SK-N-SH (cell line): Measurements from ENCODE around the gene SLC6A3. TPM values are rescaled to one million over a fixed set of nuclear protein-coding genes. Genes with fewer than 3 reads are reported as not detected.

ENCODE experiments used
- CTCF ChIA-PET: fragments of 300-600, 350-600 bp; formaldehyde crosslinking; extraction: SDS; loops from one replicate; lab custom pipeline; 2021; lab: Yijun Ruan, JAX
- POLR2A ChIA-PET: fragments of 350-600 bp; sonication (Branson Sonifier 250); formaldehyde crosslinking; extraction: SDS; loops from one replicate; lab custom pipeline; 2020; ENCODE audit warnings: antibody characterized with exemption, inconsistent platforms; lab: Yijun Ruan, JAX
- DNase-seq: peaks from one replicate; pipeline ENCODE4 v3.0.0; 2012
- H2AFZ ChIP-seq: fragments of 200-600 bp; sonication (generic); 2 replicates; pipeline ENCODE4 v1.8.1; 2016; ENCODE audit warnings: antibody characterized with exemption, mild to moderate bottlenecking, low read depth
- H3F3A ChIP-seq: fragments of 200-600 bp; sonication (generic); replicated peaks from 2 replicates; pipeline ENCODE3; 2016; ENCODE audit warnings: antibody characterized with exemption, mild to moderate bottlenecking; ENCODE audit not compliant: insufficient read depth
- H3K27ac ChIP-seq, 2 experiments: fragments of 200-500 bp in 1 of 2; fragments of 200-600 bp in 1 of 2; sonication (Bioruptor generic) in 1 of 2; sonication (generic), shearing (Covaris generic) in 1 of 2; 2 replicates each; pipeline versions ENCODE4 v1.5.1 to v1.6.1; 2014 to 2016; ENCODE audit warnings: low read depth in 2 of 2, inconsistent platforms in 1 of 2, low read length in 1 of 2, mild to moderate bottlenecking in 1 of 2, mixed read lengths in 1 of 2
- H3K27me3 ChIP-seq: fragments of 200-600 bp; sonication (generic), shearing (Covaris generic); 2 replicates; pipeline ENCODE4 v1.6.1; 2016; ENCODE audit warnings: mixed run types; ENCODE audit not compliant: insufficient read depth
- H3K36me3 ChIP-seq, 2 experiments: fragments of 200-500 bp in 1 of 2; fragments of 200-600 bp in 1 of 2; sonication (Bioruptor generic) in 1 of 2; sonication (generic) in 1 of 2; replicated peaks in 1 of 2; 2 replicates each; pipeline versions ENCODE3 to v1.5.1; 2014 to 2016; ENCODE audit warnings: low read length in 1 of 2, mild to moderate bottlenecking in 1 of 2; ENCODE audit not compliant: insufficient read depth in 2 of 2, control insufficient read depth in 1 of 2
- H3K4me1 ChIP-seq, 2 experiments: fragments of 200-500 bp in 1 of 2; fragments of 200-600 bp in 1 of 2; sonication (Bioruptor generic) in 1 of 2; sonication (generic), shearing (Covaris generic) in 1 of 2; 2 replicates each; pipeline versions ENCODE4 v1.5.1 to v1.6.1; 2014 to 2016; ENCODE audit warnings: low read depth in 1 of 2, low read length in 1 of 2, mixed run types in 1 of 2; ENCODE audit not compliant: insufficient read depth in 2 of 2, control insufficient read depth in 1 of 2
- H3K4me2 ChIP-seq: fragments of 200-600 bp; sonication (generic), shearing (Covaris generic); 2 replicates; pipeline ENCODE4 v1.6.1; 2017; ENCODE audit warnings: mixed run types
- H3K4me3 ChIP-seq, 2 experiments: fragments of 200-500 bp in 1 of 2; fragments of 200-600 bp in 1 of 2; sonication (Bioruptor generic) in 1 of 2; sonication (generic), shearing (Covaris generic) in 1 of 2; 2 replicates each; pipeline versions ENCODE4 v1.5.1 to v1.8.1; 2014 to 2016; ENCODE audit warnings: low read depth in 2 of 2, inconsistent platforms in 1 of 2, low read length in 1 of 2, mild to moderate bottlenecking in 1 of 2, mixed read lengths in 1 of 2, moderate library complexity in 1 of 2
- H3K79me2 ChIP-seq: fragments of 200-600 bp; sonication (generic); 2 replicates; pipeline ENCODE4 v1.8.1; 2017; ENCODE audit warnings: mild to moderate bottlenecking; ENCODE audit not compliant: insufficient read depth
- H3K9ac ChIP-seq: fragments of 200-600 bp; sonication (generic); 2 replicates; pipeline ENCODE4 v1.6.1; 2017; ENCODE audit warnings: mixed run types
- H3K9me2 ChIP-seq: fragments of 200-600 bp; sonication (generic); 2 replicates; pipeline ENCODE4 v1.6.1; 2017; ENCODE audit warnings: mixed run types
- H3K9me3 ChIP-seq: fragments of 200-600 bp; sonication (generic); 2 replicates; pipeline ENCODE4 v1.6.1; 2017; ENCODE audit warnings: mixed run types, mild to moderate bottlenecking, moderate library complexity
- H4K20me1 ChIP-seq: fragments of 200-600 bp; sonication (generic); 2 replicates; pipeline ENCODE4 v1.6.1; 2017; ENCODE audit warnings: mild to moderate bottlenecking, mixed run types; ENCODE audit not compliant: insufficient read depth
- FOSL2 ChIP-seq: IDR thresholded peaks from 2 replicates; pipeline ENCODE4 v1.4.0; 2012; ENCODE audit warnings: low read depth, mild to moderate bottlenecking, moderate library complexity, borderline replicate concordance
- MEF2A ChIP-seq: IDR thresholded peaks from 2 replicates; pipeline ENCODE4 v1.4.0; 2012; ENCODE audit warnings: low read depth, borderline replicate concordance
- PBX3 ChIP-seq: IDR thresholded peaks from 2 replicates; pipeline ENCODE4; 2012
- RAD21 ChIP-seq: IDR thresholded peaks from 2 replicates; pipeline ENCODE4 v1.6.1; 2012; ENCODE audit warnings: mild to moderate bottlenecking, low read length
- RFX5 ChIP-seq: IDR thresholded peaks from 2 replicates; pipeline ENCODE4 v1.6.1; 2012; ENCODE audit warnings: mild to moderate bottlenecking, improper control_type of control experiment, low read length
- TAF1 ChIP-seq: IDR thresholded peaks from 2 replicates; pipeline ENCODE4 v1.6.1; 2012; ENCODE audit warnings: low read depth, mild to moderate bottlenecking, low read length, moderate library complexity, borderline replicate concordance
- TCF12 ChIP-seq: IDR thresholded peaks from 2 replicates; pipeline ENCODE4 v1.4.0; 2012
- whole genome bisulfite sequencing: methylation state at CpG from one replicate; pipeline ENCODE4 v1.1.6; 2017; ENCODE audit warnings: low lambda C conversion rate; 5-methylcytosine and 5-hydroxymethylcytosine counted together
- polyA plus RNA-seq, 3 experiments: library from polyadenylated mRNA; depleted of rRNA; stranded (reverse); fragments of >200 nt; gene quantifications; 2 replicates each; pipeline ENCODE4 v1.2.3, GENCODE V29; 2012
- TF ChIP-seq, protein P1 (sequence below): IDR thresholded peaks from 2 replicates; pipeline ENCODE4 v1.4.0; 2012; ENCODE audit warnings: low read depth, borderline replicate concordance

SLC6A3 gene
- polyA plus RNA-seq, 1 of the 3 experiments (the other 2 are of a cell fraction): not detected

DNA sequence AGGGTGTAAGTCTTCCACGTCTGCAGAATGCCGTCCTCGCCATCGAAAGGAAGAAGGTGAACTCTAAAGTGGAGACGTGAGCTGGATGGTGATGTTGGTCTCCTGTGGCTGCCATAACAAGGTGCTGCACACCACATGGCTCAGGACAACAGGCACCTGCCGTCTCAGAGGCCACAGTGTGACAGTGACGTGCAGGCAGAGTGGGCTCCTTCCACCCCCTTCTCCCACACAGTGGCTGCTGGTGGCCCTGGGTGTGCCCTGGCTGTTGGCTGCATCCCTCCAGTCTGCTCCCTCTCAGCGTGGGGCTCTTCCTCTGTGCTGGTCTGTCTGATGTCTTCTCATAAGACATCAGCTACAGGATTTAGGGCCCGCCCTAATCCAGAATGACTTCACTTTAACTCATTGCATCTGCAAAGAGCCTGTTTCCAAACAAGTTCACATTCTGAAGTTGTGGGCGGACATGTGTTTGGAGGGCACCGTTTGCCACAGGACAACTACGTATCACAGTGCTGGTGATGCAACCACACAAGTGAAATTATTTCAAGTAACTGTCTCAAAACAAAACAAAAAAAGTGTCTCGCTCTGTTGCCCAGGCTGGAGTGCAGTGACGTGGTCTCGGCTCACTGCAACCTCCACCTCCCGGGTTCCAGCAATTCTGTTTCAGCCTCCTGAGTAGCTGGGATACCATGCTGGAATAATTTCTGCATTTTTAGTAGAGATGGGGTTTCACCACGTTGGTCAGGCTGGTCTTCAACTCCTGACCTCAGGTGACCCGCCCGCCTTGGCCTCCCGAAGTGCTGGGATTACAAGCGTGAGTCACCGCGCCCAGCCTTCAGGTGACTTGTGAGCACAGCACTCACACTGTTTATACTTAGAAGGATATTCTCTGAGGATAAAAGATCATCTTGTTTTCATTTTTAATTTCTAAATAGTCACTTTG, 69.1 kb downstream of the SLC6A3 start:
- Histone ChIP-seq H3F3A (no peaks in the 10 kb centered on the region), H3K9me3 (no peaks in the 10 kb centered on the region), H3K27me3 (peaks cover 54% of the 10 kb centered on the region; the same call in 1 of the 2 replicates), H3K4me2 (no peak overlapping the region), H3K36me3 (no peaks in the 10 kb centered on the region), H3K79me2 (no peaks in the 10 kb centered on the region), H4K20me1 (no peaks in the 10 kb centered on the region), H3K4me1 (no peaks in the 10 kb centered on the region; a peak in 1 of 4 replicates), H2AFZ (no peak overlapping the region), H3K27ac (no peak overlapping the region), H3K9me2 (no peaks in the 10 kb centered on the region)
- no peak for DNase-seq
- POLR2A ChIA-PET: no interaction called here
- WGBS: 65% methylated on average over 21 of the region's 23 CpGs
- TF ChIP-seq FOSL2 (no peak), TAF1 (no peak), PBX3 (no peak), TCF12 (no peak)
- TF ChIP-seq, all 33 proteins: peak for 0
- CTCF ChIA-PET: no interaction called here
- Histone ChIP-seq H3K9ac (no peak overlapping the region), H3K4me3 (no peak overlapping the region)

GRCh38 chr5:1374679-1375055, 70.6 kb downstream of the SLC6A3 start:
- H4K20me1 ChIP-seq: no peaks in the 10 kb centered on the region
- no peaks in the 10 kb centered on the region for H3K9me2 ChIP-seq
- H3K9ac ChIP-seq: no peak overlapping the region
- no peak for TF ChIP-seq MEF2A
- no peak for TF ChIP-seq RAD21
- no peak for TF ChIP-seq RFX5
- TF ChIP-seq, protein P1, sequence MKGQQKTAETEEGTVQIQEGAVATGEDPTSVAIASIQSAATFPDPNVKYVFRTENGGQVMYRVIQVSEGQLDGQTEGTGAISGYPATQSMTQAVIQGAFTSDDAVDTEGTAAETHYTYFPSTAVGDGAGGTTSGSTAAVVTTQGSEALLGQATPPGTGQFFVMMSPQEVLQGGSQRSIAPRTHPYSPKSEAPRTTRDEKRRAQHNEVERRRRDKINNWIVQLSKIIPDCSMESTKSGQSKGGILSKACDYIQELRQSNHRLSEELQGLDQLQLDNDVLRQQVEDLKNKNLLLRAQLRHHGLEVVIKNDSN: no peak
- DNase-seq: no peak
- no peaks in the 10 kb centered on the region for H3K36me3 ChIP-seq
- H3K79me2 ChIP-seq: no peaks in the 10 kb centered on the region
- H3K27me3 ChIP-seq: peaks cover 63% of the 10 kb centered on the region; the same call in 1 of the 2 replicates
- H3K4me2 ChIP-seq: no peak overlapping the region
- H3K4me3 ChIP-seq: no peak overlapping the region
- ChIA-PET POLR2A (no interaction called here), CTCF (interaction anchor here (0.9 kb wide), 1 partner anchor 15 kb away, joined by 3 read pairs; no protein-coding TSS in a partner anchor)
- H3K27ac ChIP-seq: no peak overlapping the region
- 7% methylated on average over 6 of the region's 6 CpGs for WGBS
- no peaks in the 10 kb centered on the region for H3F3A ChIP-seq
- no peaks in the 10 kb centered on the region for H3K9me3 ChIP-seq
- no peaks in the 10 kb centered on the region for H3K4me1 ChIP-seq
- H2AFZ ChIP-seq: no peak overlapping the region
